CD4-positive, alpha-beta T cell treated with Interleukin-4 for 1 hour (primary cell): Measurements from ENCODE around the gene MBD5.

Source experiments
- DNase-seq, 2 donors: peaks; one replicate each; pipeline ENCODE4 v3.0.0-alpha.2; 2020 to 2022

MBD5 gene

DNA sequence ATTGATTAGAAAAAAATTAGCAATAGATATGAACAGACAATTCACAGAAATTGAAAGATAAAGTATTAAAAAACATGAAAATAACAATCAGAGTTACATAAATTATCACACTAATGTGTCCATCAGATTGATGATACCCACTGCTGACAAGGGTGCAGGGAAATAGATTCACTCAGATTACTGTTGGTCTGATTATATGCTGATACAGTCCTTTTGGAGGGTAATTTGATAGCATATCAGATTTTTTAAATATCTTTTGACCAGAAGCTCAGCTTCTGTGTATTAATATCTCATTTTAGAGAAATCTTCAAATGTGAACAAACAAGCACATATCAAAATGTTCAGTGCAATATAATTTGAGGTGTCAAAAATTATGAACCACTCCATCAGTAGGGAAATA lies 465.8 kb downstream of the MBD5 start:
- no peak for DNase-seq

DNA sequence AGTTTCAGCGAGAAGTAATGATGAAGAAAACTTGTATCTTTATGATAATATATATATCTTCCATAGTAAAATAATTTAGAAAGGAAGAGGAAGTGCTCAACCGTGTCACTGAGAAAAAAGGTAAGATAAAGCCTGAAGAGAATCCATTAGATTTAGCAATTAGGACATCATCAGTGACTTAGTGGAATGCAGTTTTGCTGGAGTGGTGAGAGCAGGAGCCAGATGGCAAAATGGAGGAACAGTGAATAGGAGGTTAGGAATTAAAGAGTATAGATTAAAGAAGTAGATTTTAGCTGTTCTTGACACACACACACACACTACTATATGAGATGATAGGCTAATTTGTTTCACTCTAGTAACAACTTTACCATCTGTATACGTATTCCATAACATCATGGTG lies 466.5 kb downstream of the MBD5 start:
- DNase-seq: no peak

DNA sequence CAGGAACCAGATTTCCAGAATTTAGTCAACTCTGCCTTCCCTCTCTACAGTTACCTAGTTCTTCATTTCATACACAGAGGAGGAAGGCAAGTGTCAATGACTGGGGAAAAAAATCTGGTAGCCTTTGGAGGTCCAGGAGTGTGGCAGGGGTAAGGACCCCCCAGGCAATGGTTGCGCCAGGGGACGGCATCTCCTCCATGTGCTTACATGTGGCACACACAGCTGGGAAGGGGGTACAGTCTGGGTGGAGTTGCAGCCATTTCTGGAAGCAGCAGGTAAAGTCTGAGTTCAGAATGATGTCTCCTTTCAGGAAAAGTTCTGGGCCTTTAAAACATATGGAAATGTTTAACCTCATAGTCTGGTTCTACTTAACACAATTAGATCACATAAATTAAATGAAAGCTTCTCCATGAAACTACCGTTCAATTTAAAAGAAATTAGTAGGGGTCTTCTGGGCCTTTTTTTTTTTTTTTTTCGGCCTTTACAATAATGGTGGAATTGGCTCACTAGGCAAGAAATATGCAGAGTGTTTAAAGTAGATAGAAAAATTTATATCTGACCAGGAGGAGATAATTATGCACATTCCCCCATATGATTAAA lies 470.0 kb downstream of the MBD5 start:
- no peak for DNase-seq

DNA sequence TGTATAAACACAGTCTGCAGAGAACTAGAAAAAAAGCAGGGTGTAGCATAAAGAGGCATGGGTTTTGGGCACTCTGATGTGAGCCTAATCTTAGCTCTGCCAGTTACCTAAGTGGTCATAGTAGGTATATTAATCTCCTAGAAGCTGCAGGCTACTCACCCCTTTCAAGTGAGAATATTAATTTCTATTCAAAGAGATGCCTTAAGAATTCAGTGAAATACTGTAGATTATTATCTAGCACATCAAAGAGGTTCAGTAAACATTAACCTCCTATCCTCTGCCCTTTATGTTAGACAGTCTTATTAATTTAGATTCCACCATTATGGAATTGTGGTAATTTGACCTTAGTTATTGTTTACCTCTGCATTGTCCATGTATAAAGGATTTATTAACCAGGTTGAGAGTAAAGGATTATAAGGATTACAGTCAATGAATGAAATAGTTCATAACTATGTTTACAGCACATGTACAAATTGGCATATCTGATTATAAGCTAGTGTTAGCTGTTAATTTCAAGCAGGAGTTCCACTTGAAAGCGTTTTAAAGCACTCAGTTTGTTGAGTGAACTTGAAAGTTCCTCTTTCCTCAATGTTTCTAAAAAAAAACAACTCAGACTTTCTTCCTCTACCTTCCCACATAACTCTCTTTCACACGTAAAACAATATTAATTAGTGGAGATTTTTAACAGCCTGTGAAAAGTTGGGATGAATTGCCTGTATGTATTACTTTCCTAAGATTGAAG lies 473.1 kb downstream of the MBD5 start:
- no peak for DNase-seq

DNA sequence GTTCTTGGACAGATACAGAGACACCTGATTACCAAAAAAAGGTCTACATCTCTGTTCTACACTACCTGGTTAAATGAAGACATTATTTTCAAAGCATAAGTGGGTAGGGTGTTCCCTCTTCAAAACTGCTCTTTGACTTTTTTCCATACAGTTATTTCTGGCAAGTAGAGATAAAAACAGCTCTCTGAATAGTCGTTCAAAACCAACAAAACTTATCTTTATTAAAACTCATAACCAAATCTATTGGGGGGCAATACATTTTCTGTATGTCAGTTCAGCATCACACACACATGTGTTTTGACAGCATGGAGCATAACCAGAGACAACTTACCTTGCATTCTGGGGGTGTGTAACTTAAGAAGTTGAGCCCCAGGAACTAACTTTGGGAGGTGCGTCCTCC lies 474.7 kb downstream of the MBD5 start:
- DNase-seq: no peak

- DNase-seq: no peak
Observed at GRCh38 chr2:148501545-148501944, 480.7 kb downstream of the MBD5 start.

- no peak for DNase-seq
Observed at GRCh38 chr2:148503516-148503915, 482.6 kb downstream of the MBD5 start.

DNA sequence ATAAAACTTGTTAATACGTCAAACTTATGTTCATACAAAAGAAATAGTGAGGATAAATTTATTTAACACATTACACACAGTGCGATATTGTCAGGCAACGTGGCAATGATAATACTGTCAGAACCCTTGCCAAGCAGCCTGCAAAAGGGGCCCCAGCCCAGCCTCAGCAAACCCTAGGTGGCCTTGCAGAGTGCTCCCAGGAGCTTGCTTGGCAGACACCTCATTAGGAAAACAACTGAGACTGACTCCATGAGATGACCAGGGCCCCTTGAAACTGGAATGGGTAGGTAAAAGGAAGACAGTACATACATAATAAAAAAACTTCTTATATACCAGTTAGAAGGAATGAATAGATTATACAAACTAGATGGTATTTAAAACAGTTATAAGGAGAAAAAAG lies 487.1 kb downstream of the MBD5 start:
- DNase-seq: no peak

GRCh38 chr2:148508878-148509287 lies 488.0 kb downstream of the MBD5 start:
- DNase-seq: no peak

- DNase-seq: peak; percentile 85
Observed at GRCh38 chr2:148509288-148509902, 488.5 kb downstream of the MBD5 start.

DNA sequence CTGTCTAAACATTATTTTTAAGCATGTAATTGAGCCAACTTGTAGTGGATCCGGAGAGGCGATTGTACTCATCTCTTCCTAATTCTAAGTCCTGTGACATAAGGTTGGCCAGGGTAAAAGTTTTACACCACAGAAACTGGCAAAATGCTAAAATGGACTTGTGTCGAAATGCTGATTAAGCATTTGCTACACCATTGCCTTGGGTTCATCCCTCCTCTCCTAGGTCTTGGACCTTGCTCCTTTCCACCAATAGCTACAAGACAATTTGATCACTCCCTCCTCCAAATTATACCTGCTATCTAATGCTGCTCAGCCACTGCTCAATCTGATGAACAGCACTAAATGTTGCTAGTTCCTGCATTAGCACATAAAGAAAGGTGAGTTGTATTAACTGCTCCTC lies 491.0 kb downstream of the MBD5 start:
- DNase-seq: no peak

GRCh38 chr2:148512501-148512900 lies 491.6 kb downstream of the MBD5 start:
- DNase-seq: no peak

DNA sequence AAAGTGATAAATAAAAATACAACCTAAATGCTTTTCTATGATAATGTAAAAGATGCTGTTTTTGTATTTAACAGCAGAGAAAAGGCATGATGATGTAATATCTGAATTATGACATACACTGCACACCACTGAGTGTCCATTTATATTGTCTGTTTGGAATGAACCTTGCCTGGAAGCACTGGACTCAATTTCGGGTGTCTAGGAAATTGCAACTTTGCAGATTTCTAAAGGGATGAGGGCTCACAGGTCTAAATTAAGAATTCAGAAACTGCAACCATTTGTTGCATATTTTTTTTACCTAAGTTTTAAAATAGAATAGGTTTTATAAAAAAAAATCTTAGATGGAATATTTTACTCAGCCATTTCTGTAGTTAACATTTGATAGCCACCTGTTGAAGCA lies 492.5 kb downstream of the MBD5 start:
- DNase-seq: no peak

DNA sequence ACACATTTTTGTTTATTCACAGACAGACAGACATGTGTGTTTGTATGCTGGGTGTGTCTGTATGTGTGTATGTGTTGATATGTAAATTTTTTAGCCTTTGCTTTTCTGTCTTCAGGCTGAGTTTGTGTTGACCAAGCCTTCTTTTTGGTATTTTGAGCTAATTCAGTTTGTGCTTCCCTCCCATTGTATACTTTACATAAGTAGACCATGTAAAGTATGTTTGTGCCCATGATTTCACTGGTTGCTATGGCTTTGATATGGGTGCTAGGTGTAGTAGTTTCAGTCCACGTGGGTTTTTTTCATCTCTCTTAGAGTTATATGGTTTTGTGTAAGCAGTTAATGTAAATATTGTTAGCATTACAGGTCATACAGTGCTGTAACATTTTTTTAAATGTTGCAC lies 494.2 kb downstream of the MBD5 start:
- DNase-seq: no peak

DNA sequence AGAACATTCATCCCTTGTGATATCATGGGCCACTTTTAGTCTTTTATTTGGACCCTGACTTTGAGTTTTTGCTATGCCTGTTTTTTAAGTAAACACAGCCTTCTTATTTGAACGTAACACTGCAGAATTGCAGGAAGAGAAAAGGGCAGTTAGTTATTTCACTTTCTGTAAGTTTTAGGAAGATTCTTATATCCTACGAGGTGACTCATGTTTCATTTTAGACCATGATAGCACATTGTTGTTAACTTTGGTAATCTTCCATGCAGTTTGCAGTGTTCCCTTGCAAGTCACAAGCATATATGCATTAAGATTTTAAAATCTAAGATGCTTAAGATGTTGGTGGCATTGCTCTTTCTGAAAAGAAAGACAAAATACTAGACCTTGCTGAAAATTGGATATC lies 495.1 kb downstream of the MBD5 start:
- DNase-seq: no peak

DNA sequence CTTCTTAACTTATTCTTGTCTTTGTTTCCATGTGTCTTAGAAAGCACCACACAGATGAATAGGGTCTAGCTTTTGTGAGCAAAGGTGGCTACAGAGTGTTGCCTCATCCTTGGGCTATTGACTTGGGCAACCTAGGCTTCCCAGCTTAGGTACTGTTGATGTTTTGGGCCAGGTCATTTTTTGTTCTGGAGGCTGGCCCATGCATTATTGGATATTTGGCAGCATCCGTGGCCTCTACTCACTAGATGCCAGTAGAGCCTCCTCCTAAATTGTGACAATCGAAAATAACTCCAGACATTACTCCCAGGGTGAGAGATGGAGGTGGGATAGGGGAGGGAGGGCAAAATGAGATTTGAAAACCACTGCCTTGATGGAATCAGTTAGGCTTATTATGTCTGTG lies 496.4 kb downstream of the MBD5 start:
- DNase-seq: no peak

DNA sequence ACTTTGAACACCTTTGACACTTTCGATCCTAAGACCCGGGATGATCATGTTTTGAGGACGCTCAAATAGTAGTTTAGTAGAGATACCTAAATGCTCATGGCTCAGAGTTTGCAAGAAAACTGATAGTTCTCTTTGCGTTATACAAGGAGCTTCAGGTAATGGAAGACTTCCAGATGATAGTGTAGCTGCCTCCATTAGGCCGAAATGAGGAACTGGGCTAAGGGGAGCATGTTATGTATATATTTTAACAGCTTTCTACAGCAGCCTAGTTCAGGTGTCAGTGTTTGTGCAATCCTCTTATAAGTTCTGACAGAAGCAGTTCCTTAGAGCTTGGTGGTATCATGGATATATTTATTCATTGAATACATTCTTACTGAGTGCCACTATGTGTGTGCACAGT lies 496.9 kb downstream of the MBD5 start:
- DNase-seq: no peak

DNA sequence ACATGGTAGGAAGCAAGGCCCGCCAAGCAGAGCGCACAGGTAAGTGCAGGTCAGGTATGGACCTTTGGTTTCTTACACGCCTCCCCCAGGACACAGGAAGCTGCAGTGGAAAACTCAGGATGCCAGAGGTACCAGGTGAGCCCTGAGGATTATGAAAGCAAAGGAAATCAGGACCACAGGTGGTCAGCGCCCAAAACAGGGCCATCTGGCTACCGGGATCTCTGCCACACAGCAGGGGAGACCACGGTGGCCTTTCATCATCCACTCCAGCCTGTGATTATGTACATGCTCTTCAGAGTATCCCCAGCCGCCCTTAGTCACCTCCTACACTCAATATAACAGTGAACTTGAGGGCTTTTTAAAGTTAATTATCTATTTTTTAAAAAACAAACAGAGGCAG lies 498.1 kb downstream of the MBD5 start:
- DNase-seq: no peak

DNA sequence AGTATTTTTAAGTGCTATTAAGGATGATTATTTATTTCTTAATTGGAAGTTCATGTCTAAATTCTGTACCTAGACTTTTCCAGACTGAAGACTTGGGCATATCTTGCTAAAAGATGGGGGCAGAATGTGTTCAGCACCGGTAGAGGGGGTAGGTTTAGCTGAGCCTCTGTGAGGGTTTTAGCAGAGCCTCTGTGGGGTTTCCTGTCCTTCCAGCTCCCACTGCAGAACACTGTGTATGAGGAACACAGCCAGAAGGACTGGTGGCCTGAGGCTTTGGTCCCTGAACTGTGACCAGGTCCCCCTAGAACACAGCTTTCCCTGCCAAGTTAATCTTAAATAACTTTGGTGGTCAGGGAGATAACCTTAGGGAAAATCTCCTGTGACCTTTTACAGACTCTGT lies 500.3 kb downstream of the MBD5 start:
- DNase-seq: no peak

- DNase-seq: no peak
Observed at GRCh38 chr2:148523315-148523714, 502.4 kb downstream of the MBD5 start.

- peak; percentile 65 to 80 for DNase-seq
Observed at GRCh38 chr2:148524519-148524919, 503.6 kb downstream of the MBD5 start.

DNA sequence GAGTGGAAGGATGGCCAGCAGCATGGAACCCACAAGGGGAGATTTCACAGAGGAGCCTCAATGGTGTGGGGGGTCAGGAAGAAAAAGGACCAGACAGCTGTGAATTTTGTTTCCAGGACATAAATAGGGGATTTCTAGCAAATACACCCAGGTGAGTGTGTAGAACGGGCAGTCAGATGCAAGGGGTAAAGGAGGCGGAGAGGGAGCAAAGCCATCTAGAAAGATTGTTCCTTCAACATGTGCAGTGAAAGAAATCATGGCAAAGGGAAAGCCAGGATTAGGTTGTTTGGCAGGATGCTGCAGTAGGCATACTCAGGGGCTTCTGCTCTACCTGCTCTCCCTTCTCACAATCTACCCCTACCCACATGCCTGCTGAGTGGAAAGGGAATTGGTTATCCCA lies 504.2 kb downstream of the MBD5 start:
- no peak for DNase-seq

- DNase-seq: no peak
Observed at GRCh38 chr2:148526509-148527346, 505.8 kb downstream of the MBD5 start.
